Measurements from ENCODE around the gene LDLRAD4. TPM values are rescaled to one million over a fixed set of nuclear protein-coding genes. Genes with fewer than 3 reads are reported as not detected.
"Not testable (repeated sequence)": the region's sequence is repeated elsewhere in the genome, so short reads cannot be mapped to it uniquely, and the experiment has no call there.

Gene LDLRAD4
- total RNA-seq, 1 donor from 2014 or later: 24.7 TPM

DNA sequence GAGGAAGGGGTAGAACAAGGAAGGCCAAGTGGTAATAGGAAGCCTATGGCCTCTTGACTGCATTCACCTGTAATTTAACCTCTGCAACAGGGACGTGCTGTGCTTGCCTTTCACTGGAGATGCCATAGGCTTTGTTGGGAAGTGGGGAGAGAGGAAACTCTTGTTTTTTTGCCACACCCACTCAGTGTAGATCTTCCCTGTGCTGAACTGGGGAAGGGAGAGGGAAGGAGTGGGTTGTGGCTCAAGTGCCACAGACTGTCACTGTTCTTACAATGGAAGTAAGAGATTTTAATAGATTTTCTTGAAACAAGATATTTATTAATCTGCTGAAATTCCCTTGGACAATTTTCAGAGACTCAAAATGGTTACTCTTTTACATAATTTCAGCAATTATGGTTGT lies 380.5 kb downstream of the LDLRAD4 start:
- intact Hi-C loops (cut with micrococcal nuclease): no loop called here

DNA sequence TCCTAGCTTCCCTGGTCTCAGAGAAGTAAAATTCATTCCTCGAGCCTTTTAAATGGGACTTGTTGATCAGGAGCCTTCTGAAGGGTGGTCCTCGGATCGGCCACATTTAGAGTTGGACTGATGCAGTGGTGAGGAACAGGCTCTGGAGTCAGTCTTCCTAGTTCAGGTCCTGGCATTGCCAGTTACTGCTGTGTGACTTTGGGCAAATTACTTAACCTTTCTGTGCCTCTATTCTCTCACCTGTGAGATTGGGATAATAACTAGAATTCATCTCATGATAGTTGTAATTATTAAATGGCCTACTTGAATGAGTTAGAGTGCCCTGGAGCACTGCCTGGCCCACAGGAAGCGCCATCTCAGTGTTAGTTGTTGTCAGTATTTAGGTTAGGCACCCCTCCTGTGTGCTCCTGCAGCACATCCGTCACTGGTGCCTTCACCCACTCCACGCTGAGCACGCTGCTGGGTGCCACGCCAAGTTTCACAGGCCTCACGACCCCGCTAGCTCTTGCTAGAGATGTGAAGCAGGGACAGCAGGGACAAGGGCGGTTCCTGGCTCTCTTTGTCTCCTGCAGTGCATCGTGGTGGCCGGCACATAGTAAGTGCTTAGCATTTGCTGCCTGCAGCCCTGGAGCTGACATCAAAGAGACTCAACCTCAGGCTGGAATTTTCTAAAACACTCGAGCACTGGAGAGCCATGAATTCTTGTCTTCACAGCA lies 384.9 kb downstream of the LDLRAD4 start:
- intact Hi-C loops (cut with micrococcal nuclease): no loop called here

DNA sequence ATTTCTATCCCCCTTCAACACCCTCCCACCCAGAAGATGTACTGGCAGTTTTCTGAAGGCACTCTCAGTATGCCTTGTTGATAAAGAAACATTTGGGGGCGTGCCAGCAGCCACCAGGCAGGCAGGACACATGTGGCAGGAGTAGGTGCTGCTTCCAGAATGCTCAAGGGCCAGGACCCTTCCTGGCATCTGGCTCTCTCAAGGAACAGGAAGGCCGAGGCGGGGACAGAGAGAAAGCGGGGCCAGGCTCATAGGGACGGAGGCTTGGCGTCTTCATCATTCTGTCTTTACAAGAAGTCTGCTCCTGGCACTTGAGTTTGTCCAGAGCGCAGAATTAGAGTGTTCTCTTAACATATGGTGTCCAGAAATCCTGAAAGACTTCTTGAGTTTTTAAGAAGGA lies 386.2 kb downstream of the LDLRAD4 start:
- intact Hi-C loops (cut with micrococcal nuclease): no loop called here

DNA sequence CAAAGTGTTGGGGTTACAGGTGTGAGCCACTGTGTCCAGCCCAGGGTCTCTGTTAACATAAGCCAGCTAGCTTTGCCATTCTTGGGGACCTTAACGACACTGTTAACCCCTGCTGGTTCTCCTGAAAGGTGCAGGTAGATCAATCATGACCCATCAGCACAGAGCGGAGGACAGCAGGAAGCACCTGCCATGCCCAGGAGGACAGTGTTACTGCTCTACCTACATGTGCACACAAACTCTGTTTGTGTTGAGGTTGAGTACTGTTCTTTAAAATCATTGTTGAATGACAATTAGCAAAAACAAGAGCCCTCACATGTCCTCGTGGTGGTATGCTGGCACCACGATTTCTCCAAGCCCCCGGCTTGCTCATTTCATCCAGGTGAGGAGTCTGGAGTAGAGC lies 386.9 kb downstream of the LDLRAD4 start:
- intact Hi-C loops (cut with micrococcal nuclease): no loop called here

DNA sequence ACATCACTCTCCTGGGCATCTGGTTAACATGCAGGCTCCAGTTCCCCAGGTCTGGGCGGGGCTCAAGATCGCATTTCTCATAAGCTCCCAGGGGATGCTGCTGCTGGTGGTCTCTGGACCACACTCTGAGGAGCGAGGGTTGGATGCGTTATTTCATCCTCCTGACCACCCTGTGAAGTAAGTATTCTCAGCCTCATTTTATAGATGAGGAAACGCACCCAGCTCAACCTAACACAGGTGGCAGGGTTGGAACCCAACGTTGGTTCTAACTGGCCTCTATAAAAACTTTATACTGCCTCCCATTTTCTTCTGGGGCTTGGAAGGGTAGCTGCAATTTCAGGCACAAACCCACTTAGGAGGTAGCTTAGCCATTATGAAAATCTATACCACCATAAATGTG lies 387.3 kb downstream of the LDLRAD4 start:
- intact Hi-C loops (cut with micrococcal nuclease): no loop called here

DNA sequence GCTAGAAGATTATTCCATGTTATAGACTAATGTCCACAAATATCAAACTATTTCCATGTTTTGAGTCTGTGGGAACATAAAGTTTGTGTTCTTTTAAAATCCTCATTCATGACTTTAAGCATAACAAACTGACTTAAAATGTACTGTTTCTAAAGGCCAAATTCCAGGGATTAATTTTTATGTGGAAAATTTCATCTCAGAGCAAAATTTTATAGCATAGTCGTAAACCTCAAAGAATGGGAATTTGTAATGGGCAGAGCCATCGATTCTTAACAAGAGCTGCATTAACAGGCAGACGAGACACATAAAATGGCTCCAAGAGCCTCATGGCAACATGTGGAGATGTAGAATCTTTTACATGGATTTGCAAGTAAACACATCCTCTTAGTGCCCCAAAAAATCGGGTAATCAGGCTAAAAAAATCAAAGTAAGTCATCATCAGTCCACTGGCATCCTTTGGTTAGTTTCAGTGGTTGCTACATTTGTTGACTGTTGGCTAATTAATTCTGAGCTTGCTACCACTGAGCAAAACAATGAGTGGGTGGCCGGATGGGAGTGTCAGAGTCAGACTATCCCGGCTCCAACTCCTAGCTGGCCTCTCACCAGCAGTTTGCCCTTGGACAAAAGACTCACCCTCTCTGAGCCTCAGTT lies 388.2 kb downstream of the LDLRAD4 start:
- intact Hi-C loops (cut with micrococcal nuclease): no loop called here

DNA sequence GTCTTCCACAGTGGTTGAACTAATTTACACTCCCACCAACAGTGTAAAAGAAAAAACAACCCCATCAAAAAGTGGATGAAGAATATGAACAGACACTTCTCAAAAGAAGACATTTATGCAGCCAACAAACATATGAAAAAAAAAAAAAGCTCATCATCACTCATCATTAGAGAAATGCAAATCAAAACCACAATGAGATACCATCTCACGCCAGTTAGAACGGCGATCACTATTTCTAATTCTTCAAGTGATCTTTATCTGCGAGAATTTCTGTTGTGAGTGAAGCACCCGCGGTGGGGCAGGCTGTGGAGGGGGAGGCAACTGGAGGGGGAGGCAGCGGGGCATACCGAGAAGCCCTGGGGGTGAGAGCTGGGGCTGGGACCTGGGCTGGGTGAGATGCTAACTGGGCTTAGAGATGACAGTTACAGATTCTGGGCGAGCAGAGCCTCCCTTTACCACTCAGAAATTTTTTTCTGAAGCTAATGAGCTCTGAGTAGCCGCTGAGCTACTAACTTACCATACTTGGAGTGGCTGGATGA lies 389.5 kb downstream of the LDLRAD4 start:
- intact Hi-C loops (cut with micrococcal nuclease): not testable (repeated sequence)

DNA sequence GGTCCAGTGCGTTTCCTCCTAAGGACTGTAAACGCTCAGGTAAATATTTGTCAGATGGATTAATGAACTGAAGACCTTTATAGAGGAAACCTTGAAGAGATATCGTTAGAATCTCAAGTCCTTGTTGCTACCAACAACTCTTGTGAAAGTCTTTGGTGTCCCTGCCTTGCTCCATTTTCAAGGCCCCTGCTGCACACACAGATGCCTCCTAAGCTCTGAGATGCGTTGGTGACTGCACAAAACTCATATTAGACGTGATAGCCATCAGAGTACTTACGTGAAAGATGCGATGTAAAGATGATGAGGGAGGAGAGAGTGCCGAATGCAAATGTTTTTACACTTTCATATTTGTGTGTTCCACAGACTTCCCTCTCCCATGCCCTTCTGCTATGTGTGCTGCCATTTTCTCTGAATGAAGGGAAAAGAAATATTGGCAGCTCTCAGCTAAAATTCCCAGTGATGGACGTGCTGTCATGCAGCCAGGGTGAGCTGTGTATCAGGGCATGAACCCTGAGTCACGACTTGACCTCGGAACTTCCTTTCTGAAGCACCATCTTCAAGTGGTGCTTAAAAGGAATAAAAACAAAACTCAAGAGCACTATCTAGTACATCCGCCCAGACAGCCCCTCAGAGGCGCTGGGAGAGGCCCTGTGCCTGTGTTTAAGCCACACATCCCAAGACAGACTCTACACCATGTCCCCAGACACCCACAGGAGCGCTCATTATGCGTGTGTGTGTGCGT lies 390.4 kb downstream of the LDLRAD4 start:
- intact Hi-C loops (cut with micrococcal nuclease): no loop called here

DNA sequence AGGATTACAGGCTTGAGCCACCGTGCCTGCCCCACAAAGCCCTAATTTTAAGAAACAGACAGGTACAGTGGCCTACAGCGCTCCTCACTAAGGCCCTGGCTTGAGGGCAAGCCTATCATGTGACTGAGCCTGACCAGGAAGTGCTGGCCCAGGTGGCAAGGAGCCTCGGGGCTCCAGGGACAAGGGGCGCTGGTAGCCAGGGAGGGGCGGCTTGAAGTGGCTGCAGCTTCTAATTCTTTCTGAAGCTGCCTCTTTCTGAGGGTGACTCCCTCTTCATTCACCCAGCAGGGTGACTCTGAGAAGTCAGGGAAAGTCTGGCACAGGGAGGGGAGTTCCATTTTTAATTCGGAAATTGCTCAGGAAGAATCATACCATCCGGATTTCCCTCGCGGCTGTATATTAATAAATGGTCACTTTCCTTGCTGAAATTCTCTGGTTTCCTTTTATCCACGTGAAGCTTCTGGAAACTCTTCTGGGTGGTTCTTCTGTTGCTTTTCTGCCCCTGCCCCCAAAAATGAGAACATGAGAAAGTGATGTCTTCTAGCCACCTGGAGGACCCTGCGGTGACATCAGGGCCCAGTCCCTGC lies 392.1 kb downstream of the LDLRAD4 start:
- intact Hi-C loops (cut with micrococcal nuclease): loop anchor here (5.0 kb wide), 4 partner anchors 143 to 663 kb away; partner anchors contain the start of gene SEH1L

DNA sequence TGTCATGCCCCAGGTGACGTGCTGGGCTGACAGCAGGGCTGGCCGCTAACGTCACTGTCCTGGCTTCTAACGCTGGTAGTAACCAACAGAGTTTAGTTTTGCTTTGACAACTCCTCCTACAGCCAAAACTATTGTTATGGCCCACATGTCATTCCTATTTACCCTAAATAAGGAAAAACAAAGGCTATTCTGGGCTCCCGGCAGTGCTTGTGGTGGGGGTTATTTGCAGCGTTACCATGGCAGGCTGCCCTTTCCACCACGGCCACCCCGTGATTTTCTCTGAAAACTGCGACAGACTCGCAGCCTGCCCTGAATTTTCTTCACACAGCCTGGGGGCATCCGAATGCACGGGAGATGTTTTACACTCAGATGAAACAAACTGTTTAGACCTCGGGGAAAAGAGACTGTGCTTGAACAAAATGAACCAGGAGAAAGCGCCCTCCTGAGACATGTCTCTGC lies 392.6 kb downstream of the LDLRAD4 start:
- intact Hi-C loops (cut with micrococcal nuclease): loop anchor here (5.0 kb wide), 4 partner anchors 144 to 664 kb away; partner anchors contain the start of gene SEH1L

DNA sequence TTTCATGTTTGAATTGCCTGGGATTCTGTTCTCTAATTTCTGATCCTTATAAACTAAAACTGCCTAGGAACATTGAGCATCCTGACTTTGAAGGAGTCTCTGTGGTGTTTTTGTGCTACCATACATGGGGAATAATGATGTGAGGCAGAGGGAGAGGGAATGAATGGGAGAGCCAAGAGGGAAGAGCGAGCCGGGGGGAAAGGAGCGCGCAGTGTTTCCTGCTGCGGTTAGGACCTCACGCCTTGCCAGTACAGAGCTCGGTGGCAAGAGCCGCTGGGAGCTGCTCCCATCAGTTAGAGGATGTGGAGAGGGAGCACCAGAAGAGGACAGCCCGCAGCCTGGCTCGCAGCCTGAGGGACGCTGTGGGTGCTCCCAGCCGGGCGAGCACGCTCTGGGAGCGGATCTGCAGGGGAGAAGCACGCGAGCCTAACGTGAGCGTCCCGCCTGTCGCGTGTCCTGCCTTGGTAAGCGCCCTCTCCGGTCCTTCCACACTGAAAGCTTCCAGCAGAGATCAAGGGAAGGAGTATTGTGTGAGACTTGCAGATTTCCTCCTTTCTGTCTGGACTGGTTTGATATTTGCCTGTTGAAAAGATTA lies 393.1 kb downstream of the LDLRAD4 start:
- intact Hi-C loops (cut with micrococcal nuclease): loop anchor here (1.0 to 5.0 kb wide), 9 partner anchors 23 to 664 kb away; partner anchors contain the start of genes FAM210A, RNMT and SEH1L

DNA sequence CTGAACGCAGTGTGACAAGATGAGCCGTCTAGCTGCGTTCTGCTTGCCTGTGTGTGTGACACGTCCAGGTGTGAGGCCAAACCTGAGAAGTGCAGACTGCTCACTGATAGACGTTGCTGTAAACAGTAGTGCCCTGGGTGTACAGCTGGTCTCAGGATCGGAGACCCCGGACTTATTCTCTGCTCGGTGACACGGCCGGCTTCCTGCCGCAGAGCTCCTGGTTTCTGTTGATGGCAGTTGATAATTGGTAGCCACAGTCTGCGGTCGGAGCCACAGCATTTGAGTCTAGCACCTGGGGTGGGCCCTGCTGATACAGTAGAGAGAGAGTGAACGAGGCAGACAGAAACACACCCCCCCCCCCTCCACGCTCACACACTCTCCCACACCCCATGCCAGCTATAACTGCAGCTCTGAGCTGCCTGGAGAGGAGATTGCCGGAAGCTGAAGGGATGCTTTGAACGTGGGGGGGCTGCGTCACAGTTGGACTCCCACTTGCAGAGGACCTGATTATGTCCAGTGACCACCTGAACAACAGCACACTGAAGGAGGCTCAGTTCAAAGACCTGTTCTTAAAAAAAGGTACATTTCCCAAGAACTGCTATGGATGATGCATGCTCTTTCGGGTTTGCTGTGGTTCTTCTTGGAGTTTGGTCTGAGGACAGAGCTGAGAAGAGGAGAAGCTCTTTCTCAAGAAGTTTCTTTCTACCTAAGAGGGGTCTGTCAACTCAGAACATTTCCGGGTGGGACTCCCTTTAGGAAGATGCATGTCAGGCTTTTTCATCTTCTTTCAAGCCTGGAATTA lies 393.8 kb downstream of the LDLRAD4 start:
- intact Hi-C loops (cut with micrococcal nuclease): loop anchor here (1.0 to 5.0 kb wide), 9 partner anchors 24 to 665 kb away; partner anchors contain the start of genes FAM210A, RNMT and SEH1L

DNA sequence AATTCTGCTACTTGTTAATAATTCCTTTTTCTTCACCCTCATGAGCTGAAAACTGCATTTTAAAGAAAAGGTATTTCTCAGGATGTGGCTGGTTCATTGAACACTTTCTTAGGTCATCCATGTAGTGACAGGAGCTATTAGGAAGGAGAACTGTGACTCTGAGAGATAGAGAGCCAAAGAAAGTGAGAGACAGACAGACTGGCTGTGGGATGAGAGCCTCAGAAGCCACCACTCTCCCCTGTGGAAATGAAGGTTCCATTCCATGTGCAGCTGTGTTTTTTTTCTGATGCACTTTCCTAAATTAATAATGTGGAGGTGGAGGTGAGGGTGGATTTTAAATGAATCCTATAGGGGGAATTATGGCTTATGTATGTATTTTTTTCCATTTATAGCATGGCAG lies 394.5 kb downstream of the LDLRAD4 start:
- intact Hi-C loops (cut with micrococcal nuclease): loop anchor here (2.0 to 5.0 kb wide), 5 partner anchors 146 to 666 kb away; partner anchors contain the start of gene SEH1L

DNA sequence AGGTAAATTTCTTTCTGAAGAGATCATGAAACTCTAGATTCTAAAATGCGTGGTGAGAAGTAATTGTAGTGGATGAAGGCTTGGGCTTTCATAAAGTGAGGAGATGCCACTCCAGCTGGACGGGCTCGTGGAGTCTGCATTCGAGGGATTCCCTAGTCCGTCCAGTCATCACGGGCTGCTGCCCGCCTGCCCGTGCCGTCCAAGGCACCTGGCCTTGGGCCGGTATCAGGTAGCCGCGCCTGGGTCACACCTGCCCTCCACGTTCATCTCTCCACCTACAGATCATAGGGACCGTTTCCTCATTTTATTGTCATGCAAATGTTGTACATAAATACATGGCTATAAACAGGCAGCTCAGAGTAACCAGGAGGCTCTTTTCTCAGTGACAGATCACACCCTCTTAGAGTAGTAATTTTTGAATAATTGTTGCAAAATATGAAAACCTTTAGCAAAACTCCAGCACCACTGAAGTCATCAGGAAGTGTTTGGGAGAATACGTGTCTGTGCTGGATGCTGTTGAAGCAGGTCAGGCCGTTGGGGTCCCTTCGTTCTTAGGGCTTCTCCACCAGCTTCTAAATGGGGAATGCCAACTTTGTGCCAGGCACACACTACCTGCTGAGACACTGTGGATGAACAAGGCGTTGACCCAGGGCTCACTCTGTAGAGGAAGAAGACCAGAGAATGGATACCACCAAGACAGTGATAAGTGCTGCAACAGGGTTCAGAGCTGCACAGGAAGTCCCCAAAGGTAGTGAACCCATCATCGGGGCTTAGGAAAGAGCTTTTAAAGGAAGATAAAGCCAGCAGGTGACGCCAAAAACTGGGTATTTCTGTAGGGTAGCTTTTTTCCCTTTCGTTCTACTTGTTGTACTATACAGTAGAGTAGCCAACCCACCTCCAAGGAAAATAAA lies 395.3 kb downstream of the LDLRAD4 start:
- intact Hi-C loops (cut with micrococcal nuclease): loop anchor here (1.0 to 5.0 kb wide), 7 partner anchors 16 to 667 kb away; partner anchors contain the start of gene SEH1L

DNA sequence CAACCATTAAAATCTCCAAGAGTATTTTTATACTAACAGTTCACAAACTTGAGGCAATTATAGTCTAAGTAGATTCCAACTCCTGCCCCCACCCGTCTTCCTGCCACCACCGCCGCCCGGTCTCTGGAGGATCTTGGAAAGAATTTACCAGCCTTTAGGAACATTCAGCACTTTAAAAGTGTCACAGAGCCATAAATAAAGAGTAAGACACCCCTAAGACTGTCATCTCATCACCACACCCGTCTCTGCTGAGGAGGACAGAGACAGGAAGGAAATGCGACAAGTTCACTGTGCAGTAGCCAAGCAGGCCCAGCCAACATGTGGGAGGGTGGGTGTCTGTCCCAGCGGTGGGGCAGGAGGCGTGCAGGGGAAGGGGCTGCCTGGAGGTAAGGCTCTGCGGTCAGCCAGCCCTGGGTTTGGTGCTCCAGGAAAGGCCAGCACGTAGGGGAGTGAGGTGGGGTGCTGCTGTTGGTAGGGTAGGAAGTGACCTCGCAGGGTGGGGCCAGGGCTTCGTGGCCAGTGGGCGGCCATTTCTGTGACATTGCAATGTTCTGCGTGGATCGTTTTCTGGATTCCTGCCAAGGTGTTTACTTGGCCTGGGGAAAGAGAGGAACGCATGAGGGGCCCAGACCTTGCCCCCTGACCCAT lies 396.2 kb downstream of the LDLRAD4 start:
- intact Hi-C loops (cut with micrococcal nuclease): loop anchor here (1.0 to 5.0 kb wide), 6 partner anchors 16 to 667 kb away; partner anchors contain the start of gene SEH1L

DNA sequence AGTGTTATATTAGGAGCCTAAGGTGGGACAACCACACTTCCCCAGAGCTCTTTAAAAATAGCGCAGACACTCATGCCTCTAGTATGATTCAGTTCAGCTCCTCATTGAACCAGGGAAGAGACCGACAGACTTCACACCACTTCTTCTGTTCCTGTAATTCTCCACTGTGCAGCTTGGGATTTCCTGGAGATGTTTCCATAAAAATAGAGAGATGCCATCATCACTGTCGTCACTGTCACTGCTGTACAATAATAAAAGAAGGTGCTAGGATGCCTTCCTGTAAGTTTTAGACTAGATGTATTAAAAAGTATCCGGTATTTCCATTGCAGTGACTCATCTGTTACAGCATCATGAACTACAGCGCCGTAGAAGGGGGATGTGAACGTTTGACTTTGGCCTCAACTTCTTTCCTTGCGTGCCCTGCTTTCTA lies 396.9 kb downstream of the LDLRAD4 start:
- intact Hi-C loops (cut with micrococcal nuclease): no loop called here

DNA sequence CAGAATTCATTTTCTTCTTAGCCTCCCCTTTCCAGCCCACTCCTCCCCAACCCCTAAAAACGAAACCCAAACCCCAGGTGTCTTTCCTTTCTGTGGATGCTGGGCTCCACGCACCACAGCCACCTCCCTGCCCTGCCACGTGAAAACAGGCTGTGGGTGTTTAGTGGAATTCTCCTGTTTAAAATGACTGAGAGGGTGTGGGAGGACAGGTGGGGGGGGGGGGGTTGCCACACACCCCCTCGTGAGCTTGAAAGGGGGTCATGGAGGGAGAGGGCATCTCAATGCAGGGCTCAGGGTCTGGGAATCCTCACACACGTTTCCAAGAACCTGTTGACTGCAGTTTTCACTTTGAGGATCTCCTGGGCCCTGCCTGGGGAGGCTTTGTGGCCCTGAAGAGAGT lies 397.5 kb downstream of the LDLRAD4 start:
- intact Hi-C loops (cut with micrococcal nuclease): no loop called here

DNA sequence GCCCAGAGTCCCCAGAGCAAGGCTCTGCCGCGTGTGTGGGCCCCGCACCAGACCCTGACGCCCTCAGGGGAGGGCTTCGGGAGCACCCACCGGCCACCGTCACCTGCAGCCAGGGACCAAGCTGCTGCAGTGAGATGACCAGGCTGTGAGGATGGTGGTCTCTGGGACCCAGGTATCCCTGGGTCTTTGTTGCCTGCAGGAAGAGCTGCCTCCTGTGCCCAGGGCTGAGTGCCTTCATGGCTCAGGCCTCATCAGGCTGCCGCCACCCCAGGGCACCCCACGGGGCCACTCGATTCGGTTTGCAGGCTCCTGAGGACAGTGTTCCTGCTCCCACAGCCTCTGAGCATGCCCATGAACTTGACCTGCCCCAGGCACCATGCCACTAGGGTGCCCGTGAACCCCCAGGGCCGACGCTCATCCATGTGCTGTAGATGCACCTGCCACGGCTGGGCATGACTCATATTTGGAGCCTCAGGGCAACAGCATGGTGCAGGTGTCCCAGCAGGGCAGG lies 398.0 kb downstream of the LDLRAD4 start:
- intact Hi-C loops (cut with micrococcal nuclease): no loop called here
